A549 treated with RU486 at 1 μM for 4 hours (cell line): ENCODE results near the gene ZBTB1. TPM values are rescaled to one million over a fixed set of nuclear protein-coding genes. Genes with fewer than 3 reads are reported as not detected.

Experiments used
- total RNA-seq: library from RNA; stranded (reverse); fragments of 200-300 nt; extraction: Qiagen RNA extraction; gene quantifications from 5 replicates; pipeline ENCODE4 v1.2.3, GENCODE V29; 2022; ENCODE audit warnings: low read depth

Gene ZBTB1, protein sequence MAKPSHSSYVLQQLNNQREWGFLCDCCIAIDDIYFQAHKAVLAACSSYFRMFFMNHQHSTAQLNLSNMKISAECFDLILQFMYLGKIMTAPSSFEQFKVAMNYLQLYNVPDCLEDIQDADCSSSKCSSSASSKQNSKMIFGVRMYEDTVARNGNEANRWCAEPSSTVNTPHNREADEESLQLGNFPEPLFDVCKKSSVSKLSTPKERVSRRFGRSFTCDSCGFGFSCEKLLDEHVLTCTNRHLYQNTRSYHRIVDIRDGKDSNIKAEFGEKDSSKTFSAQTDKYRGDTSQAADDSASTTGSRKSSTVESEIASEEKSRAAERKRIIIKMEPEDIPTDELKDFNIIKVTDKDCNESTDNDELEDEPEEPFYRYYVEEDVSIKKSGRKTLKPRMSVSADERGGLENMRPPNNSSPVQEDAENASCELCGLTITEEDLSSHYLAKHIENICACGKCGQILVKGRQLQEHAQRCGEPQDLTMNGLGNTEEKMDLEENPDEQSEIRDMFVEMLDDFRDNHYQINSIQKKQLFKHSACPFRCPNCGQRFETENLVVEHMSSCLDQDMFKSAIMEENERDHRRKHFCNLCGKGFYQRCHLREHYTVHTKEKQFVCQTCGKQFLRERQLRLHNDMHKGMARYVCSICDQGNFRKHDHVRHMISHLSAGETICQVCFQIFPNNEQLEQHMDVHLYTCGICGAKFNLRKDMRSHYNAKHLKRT
- total RNA-seq: 14.1 to 26.1 TPM (median 23.6 TPM) in 5 replicates

GRCh38 chr14:64504310-64504896 lies at the start of gene ZBTB1:
TSS of gene ZBTB1 (plus strand) at chr14:64504770. CDS start at chr14:64521505, 16,735 bp downstream.

DNA sequence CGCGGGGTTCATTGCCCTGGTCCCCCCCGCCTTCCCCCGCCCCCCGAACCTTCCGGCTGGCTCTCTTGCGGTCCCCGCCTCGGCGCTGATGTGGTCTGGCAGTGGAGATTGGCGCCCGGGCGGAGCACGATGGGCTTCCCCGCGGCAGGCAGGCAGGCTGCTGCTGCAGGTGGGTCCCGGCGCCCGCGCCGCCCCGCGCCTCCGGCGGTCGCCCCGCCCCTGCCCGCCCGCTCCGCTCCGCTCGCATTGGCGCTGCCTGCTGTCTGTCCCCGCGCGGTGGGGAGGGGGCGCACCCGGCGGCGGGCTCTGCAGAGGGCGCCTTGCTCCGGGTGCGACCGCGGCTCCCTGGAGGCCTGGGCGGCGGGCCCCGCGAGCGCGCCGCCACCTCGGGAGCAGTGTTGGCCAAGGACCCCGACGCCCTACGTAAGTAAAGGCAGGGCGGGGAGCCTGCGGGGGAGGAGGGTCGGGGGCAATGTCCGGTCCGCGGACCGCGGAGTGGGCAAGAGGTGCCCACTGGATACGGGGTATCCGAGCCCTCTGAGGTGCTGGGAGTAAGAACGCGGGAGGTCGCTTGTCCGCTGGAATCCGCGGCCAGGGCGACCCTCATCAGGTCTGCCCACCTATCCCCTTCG lies 39.3 kb upstream of the ZBTB1 start, which contains the start of gene AKAP5:
AKAP5 (plus strand) TSS at position 309 of the 632 bp plus-strand sequence. CDS start 2,896 bp downstream, outside the sequence.

GRCh38 chr14:64503434-64504309 lies 898 bp upstream of the ZBTB1 start, which contains the start of gene ZBTB25:
TSS of gene ZBTB25 (minus strand) at chr14:64503838. CDS start at chr14:64490533, 13,305 bp downstream.

DNA sequence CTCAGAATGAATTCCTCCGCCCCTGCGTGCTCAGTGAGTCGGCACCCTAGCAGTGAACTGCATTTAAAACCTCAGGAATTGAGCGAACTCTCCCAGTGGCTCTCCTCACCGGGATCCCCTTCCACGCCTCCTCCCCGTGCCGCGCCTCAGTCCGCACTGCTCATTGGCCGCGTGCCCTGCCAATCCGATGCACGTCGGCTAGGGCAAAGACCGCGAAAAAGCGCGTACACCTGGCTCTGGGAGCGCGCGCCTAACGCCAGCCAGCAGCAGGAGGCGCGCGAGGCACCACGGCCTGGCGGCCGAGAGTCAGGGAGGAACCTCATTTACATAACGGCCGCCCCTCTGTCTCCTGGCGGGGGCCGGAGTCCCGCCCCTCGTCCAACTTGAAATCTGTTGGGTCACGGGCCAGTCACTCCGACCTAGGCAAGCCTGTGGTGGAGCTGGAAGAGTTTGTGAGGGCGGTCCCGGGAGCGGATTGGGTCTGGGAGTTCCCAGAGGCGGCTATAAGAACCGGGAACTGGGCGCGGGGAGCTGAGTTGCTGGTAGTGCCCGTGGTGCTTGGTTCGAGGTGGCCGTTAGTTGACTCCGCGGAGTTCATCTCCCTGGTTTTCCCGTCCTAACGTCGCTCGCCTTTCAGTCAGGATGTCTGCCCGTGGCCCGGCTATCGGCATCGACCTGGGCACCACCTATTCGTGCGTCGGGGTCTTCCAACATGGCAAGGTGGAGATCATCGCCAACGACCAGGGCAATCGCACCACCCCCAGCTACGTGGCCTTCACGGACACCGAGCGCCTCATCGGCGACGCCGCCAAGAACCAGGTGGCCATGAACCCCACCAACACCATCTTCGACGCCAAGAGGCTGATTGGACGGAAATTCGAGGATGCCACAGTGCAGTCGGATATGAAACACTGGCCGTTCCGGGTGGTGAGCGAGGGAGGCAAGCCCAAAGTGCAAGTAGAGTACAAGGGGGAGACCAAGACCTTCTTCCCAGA lies 35.9 kb downstream of the ZBTB1 start, which contains the start of gene HSPA2:
HSPA2 (plus strand) TSS at position 534 of the 995 bp plus-strand sequence; CDS start at position 643, 109 bp downstream.

GRCh38 chr14:64549791-64550620 lies 45.4 kb downstream of the ZBTB1 start, which contains the start of gene PPP1R36:
TSS of gene PPP1R36 (plus strand) at chr14:64549961. CDS start at chr14:64549998, 37 bp downstream.

Other genes starting within 250 kb of the ZBTB1 start
- gene ESR2, start 210.4 kb upstream of the ZBTB1 start, total RNA-seq: 0.03 TPM in 1 of 5 replicates, not detected in the others
- gene MTHFD1, start 116.4 kb upstream of the ZBTB1 start, total RNA-seq: 104 to 124 TPM (median 123 TPM) in 5 replicates
- 0.18 to 0.50 TPM (median 0.37 TPM) in 5 replicates for gene AKAP5, start 39.3 kb upstream of the ZBTB1 start, total RNA-seq
- 3.4 to 6.5 TPM (median 5.3 TPM) in 5 replicates for gene ZBTB25, start 932 bp upstream of the ZBTB1 start, total RNA-seq
- 33.3 to 42.6 TPM (median 40.0 TPM) in 5 replicates for gene HSPA2, start 36.0 kb downstream of the ZBTB1 start, total RNA-seq
- gene PPP1R36, start 45.2 kb downstream of the ZBTB1 start, total RNA-seq: 0.22 to 0.61 TPM (median 0.24 TPM) in 5 replicates
- 32.0 to 46.9 TPM (median 42.2 TPM) in 5 replicates for gene PLEKHG3, start 199.7 kb downstream of the ZBTB1 start, total RNA-seq